Muscle of arm (tissue), 12 donors: ENCODE data around the gene LRP5. TPM values are rescaled to one million over a fixed set of nuclear protein-coding genes. Genes with fewer than 3 reads are reported as not detected.
"Not testable (repeated sequence)": the region's sequence is repeated elsewhere in the genome, so short reads cannot be mapped to it uniquely, and the experiment has no call there.

Experiments
- DNase-seq: peaks from one replicate; pipeline ENCODE4 v3.0.0-alpha.2; 2013
- polyA plus RNA-seq, 12 donors: library from polyadenylated mRNA; unstranded; fragments of 120-200 nt; gene quantifications; one replicate each; pipeline ENCODE4 v1.2.1, GENCODE V29; 2013; ENCODE audit not compliant: insufficient read length in 12 of 12

LRP5 gene
- polyA plus RNA-seq, 12 donors = 33.3 to 88.3 (median 44.0) TPM; not detected in 1

DNA sequence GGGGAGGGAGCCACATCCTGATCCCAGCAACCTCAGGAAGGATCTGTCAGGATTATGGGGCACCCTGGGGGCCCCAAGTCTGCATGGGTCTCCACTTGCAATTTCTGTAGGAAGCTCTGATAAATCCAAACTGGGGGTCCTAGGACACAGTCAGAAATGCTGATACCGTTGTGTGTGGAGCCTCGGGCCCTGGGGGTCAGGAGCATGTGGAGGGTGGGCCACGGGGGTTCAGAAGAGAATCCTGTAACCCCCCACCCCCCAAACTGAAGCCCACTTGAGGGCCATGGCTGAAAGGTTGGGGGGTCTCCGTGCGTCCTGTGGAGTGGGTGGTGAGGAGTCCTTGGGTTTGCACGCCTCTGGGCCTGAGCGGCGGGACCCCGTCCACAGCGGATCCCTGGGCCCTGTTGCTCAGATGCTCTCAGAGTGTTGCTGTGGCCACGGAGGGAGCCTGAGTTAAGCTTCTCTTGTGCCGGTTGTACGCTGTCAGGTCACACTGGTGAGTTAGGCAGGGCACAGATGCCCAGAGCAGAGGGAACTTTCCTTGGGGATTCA, 72.2 kb downstream of the LRP5 start:
- no peak for DNase-seq

DNA sequence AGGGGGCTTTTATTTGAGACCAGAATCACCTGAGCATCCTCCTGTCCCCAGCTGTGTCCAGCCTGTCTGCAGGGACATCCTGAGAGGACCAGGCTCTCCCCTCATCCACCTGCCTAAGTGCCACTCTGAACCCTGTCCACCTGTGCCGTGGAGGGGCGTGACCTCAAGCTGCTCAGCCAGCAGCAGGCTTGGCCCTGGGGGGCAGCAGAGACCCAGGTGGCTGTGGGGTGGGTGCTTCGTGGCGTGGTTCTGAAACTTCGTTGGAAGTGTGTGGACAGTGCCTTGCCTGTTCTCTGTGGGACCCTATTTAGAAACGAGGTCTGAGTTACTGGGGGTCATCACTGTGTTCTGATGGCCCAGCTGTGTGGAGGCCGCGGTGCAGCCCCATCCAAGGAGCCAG, 72.7 kb downstream of the LRP5 start:
- no peak for DNase-seq

DNA sequence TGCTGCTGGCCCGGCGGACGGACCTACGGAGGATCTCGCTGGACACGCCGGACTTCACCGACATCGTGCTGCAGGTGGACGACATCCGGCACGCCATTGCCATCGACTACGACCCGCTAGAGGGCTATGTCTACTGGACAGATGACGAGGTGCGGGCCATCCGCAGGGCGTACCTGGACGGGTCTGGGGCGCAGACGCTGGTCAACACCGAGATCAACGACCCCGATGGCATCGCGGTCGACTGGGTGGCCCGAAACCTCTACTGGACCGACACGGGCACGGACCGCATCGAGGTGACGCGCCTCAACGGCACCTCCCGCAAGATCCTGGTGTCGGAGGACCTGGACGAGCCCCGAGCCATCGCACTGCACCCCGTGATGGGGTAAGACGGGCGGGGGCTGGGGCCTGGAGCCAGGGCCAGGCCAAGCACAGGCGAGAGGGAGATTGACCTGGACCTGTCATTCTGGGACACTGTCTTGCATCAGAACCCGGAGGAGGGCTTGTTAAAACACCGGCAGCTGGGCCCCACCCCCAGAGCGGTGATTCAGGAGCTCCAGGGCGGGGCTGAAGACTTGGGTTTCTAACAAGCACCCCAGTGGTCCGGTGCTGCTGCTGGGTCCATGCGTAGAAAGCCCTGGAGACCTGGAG, 74.1 kb downstream of the LRP5 start:
- DNase-seq = no peak

DNA sequence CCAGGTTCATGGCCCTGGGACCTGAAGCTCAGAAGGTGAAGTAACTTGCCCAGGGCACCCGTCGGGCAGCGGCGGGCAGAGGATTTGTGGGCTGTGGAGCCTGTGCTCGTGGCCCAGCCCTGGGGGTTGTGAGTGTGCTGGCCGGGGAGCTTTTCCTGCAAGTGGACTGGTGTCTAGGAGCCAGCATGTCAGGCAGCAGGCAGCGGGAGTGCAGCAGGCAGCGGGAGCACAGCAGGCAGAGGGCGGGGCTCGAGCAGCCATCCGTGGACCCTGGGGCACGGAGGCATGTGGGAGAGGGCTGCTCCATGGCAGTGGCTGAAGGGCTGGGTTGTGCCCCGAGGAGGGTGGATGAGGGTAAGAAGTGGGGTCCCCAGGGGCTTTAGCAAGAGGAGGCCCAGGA, 75.4 kb downstream of the LRP5 start:
- no peak for DNase-seq

DNA sequence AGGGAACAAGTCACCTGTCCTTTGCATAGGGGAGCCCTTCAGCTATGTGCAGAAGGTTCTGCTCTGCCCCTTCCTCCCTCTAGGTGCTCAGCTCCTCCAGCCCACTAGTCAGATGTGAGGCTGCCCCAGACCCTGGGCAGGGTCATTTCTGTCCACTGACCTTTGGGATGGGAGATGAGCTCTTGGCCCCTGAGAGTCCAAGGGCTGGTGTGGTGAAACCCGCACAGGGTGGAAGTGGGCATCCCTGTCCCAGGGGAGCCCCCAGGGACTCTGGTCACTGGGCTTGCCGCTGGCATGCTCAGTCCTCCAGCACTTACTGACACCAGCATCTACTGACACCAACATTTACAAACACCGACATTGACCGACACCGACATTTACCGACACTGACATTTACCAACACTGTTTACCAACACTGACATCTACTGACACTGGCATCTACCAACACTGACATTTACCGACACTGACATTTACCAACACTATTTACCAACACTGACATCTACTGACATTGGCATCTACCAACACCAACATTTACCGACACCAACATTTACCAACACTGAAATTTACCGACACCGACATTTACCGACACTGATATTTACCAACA, 76.3 kb downstream of the LRP5 start:
- DNase-seq = no peak

DNA sequence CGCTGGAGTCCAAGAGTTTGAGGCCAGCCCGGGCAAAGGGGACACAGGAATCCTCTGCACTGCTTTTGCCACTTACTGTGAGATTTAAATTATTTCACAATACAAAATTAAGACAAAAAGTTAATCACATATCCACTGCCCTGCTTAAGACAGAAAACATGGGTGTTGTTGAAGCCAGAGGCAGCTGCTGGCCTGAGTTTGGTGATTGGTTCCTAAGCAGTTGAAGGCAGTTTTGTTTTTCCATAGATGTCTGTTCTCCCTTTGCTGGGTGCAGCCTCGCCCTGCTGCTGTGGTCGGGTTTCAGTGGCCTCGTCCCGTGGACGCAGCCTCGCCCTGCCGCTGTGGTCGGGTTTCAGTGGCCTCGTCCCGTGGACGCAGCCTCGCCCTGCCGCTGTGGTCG, 77.9 kb downstream of the LRP5 start:
- DNase-seq = no peak

DNA sequence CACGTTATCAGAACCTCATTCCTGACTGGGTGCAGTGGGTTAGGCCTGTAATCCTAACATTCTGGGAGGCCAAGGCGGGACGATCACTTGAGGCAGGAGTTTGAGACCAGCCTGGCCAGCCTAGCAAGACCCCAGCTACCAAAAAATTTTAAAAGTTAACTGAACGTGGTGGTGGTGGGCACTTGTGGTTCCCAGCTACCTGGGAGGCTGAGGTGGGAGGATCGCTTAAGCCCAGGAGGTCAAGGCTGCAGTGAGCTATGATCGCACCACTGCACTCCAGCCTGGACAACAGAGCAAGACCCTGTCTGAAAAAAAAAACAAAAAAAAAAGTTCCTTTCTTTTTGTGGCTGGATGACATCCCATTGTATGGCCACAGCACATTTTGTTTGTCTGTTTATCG, 80.4 kb downstream of the LRP5 start:
- DNase-seq = no peak

DNA sequence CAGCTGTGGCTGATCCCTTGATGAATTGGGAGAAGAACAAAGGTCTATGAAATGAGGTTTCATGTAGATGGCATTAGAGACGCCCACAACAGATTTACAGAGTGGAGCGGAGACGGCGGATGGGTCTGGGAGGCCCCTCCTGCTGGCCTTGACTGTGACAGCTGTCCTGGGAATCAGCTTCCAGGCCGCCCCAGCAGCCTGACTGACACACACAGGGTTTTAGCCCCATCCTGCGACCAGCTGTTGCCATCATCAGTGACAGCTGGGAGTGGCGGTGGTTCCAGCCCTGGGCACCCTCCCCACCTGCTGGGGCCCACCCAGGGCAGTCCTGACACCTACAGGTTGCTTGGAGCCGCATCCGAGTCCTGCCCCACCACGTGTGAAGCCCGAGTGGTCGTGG, 84.1 kb downstream of the LRP5 start:
- no peak for DNase-seq

DNA sequence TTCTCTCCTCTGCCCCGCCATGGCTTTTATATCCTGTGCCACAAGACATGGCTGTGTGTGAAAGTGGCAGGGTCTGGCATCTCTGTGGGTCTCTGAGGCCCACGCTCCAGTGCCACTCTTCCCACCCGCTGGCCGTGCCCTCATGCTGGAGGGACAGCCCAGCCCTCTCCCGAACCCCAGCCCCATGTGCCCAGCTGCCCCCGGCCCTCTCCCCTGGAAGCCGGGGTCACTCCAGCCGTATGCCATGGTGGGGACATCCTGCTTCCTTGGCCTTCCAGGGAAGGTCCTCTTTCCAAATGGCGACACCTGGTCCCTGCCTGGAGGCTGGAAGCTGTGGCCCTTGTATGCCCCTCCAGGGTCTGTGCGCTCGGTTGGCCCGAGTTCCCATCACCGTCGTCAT, 84.9 kb downstream of the LRP5 start:
- DNase-seq = no peak

DNA sequence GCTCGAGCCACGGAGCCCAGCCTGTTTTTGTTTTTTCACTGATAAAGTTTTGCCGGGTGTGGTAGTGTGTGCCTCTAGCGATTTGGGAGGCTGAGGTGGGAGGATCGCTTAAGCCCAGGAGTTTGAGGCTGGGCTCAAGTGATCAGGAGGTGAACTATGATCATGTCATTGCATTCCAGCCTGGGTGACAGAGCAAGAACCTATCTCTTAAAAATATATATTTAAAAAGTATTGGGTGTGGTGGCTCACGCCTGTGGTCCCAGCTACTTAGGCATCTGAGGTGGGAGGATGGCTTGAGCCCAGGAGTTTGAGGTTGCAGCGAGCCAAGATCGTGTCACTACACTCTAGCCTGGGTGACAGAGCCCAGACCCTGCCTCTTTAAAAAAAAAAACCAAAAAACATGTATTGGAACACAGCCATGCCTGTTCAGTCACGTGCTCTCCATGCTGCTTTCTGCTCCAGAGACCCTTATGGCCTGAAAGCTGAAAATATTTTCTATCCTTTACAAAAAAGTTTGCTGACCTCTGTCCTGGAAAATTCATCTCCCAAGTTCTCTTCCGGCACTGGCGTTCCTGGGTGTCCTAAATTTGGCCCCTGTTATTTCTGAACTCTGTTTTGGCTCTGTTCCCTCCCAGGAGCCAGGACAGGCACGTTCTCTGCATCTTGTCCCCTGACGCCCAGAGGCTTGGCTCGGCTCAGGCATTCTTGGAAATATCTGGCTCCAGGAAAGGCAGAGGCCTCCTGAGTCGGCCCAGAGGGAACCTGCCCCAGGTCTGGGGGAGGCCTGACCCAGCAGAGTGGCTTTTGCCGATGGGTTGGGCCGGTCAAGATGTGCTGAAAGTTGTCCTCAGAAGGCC, 86.8 kb downstream of the LRP5 start:
- DNase-seq = no peak

DNA sequence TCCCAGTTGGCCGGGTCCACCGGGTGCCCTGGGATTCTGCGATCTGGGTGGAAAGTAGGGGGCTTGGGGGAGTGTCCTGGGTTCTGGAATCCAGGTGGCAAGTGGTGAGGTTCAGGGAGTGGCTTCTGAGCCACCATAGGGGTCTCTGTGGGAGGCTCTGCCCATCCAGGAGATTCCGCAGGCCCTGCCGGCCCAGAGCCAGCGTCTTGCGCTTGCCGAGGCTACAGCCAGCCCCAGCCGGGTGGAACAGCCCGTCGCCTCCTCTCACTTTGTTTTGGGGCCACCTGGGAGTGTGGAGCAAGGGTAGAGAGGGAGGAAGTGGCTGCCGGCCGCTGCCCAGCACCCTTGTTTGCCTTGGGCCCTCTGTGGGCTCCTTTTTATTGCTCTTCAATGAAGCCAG, 87.5 kb downstream of the LRP5 start:
- DNase-seq = no peak

DNA sequence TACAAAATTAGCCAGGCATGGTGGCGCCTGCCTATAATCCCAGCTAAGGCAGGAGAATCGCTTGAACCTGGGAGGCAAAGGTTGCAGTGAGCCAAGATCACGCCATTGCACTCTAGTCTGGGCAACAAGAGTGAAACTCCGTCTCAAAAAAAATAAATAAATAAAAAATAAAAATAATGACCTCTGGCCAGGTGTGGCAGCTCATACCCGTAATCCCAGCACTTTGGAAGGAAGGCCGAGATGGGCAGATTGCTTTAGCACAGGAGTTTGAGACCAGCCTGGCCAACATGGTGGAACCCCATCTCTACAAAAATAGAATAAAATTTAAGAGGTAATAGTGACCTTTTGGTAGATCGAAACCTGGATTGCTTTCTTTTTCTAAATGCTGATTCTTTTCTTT, 88.2 kb downstream of the LRP5 start:
- not testable (repeated sequence) for DNase-seq

DNA sequence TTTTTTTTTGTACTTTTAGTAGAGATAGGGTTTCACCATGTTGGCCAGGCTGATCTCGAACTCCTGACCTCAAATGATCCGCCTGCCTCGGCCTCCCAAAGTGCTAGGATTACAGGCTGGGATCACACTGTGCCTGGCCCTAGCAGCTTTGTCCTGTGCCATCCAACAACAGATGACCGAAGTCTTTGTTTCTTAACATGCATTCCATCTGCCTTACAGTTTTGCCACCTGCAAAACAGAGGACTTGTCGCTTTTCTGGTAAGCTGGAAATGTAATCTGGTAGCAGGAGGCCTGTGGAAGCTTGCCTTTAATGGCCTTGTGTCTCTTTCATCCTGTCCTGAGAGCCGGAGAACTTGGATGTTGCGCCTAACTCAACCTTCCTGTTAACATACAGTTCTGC, 89.5 kb downstream of the LRP5 start:
- DNase-seq = no peak

DNA sequence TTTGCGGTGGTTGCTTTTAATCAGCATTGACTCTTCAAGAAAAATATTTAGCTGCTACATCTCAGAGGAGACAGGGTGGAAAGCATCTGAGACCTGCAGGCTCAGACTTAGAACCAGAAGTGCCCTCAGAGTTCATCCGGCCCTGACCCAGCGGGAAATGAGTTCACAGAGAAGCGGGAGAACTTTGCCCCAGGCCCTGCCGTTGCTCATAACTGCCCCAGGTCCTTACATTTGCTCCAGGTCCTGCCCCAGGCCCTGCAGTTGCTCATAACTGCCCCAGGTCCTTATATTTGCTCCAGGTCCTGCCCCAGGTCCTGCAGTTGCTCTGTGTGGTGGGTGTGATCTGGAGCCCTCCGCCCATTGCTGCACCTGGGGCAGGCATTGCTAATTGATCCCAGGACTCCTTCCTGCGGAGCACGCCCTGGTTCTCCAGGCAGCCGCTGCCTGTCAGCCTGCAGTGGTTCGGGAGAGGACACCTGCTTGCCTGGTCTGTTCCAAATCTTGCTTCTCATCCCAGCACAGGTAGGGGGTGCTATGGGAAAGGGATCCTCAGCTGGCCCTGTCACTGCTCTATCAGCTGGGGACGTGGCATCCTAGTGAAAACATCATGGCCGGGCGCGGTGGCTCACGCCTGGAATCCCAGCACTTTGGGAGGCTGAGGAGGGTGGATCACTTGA, 90.1 kb downstream of the LRP5 start:
- no peak for DNase-seq

DNA sequence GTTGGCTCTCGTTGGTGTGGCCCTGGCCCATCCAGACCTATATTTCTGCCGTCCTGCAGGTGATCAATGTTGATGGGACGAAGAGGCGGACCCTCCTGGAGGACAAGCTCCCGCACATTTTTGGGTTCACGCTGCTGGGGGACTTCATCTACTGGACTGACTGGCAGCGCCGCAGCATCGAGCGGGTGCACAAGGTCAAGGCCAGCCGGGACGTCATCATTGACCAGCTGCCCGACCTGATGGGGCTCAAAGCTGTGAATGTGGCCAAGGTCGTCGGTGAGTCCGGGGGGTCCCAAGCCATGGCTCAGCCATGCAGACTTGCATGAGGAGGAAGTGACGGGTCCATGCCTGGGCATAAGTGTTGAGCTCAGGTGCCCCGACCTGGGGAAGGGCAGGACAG, 91.0 kb downstream of the LRP5 start:
- no peak for DNase-seq

DNA sequence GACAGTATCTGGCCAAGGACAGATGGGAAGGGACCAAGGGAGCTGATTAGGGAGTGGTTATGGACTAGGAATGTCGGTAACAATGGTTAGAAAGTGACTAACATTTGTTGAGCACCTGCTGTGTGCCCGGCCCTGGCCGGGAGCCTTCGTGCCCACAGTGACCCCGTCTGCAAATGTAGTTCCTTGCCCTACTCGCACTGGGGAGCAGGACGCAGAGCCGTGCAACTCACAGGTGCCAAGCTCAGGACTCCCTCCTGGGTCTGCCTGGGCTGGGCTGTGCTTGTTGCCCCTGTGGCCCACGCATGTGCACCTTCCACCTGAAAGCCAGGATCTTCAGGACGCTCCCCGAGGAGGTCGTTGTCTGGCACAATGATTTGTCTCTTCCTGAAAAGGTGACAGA, 91.4 kb downstream of the LRP5 start:
- no peak for DNase-seq

DNA sequence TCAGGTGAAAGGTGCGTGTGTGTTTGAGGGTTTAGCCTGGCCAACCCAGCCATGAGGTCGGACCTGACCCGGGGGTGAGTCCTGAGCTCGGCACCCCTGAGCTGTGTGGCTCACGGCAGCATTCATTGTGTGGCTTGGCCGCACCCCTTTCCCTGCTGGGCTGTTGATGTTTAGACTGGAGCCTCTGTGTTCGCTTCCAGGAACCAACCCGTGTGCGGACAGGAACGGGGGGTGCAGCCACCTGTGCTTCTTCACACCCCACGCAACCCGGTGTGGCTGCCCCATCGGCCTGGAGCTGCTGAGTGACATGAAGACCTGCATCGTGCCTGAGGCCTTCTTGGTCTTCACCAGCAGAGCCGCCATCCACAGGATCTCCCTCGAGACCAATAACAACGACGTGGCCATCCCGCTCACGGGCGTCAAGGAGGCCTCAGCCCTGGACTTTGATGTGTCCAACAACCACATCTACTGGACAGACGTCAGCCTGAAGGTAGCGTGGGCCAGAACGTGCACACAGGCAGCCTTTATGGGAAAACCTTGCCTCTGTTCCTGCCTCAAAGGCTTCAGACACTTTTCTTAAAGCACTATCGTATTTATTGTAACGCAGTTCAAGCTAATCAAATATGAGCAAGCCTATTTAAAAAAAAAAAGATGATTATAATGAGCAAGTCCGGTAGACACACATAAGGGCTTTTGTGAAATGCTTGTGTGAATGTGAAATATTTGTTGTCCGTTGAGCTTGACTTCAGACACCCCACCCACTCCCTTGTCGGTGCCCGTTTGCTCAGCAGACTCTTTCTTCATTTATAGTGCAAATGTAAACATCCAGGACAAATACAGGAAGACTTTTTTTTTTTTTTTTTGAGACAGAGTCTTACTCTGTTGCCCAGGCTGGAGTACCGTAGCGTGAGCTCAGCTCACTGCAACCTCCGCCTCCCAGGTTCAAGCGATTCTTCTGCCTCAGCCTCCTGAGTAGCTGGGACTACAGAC, 94.2 kb downstream of the LRP5 start:
- no peak for DNase-seq

DNA sequence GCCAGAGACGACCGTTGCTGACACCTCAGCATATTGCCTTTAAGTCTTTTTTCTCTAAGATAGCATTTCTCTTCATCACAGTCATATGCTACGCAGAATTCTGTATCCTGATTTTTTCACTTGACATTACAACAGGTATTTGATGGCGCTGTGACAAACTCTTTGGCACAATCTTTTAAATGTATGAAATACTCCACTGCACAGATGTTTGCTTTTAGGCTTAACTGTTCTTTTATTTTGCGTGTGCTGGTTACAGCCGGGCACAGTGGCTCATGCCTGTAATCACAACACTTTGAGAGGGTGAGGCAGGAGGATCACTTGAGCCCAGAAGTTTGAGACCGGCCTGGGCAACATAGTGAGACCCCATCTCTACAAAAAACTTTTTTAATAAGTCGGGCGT, 96.1 kb downstream of the LRP5 start:
- DNase-seq = no peak

DNA sequence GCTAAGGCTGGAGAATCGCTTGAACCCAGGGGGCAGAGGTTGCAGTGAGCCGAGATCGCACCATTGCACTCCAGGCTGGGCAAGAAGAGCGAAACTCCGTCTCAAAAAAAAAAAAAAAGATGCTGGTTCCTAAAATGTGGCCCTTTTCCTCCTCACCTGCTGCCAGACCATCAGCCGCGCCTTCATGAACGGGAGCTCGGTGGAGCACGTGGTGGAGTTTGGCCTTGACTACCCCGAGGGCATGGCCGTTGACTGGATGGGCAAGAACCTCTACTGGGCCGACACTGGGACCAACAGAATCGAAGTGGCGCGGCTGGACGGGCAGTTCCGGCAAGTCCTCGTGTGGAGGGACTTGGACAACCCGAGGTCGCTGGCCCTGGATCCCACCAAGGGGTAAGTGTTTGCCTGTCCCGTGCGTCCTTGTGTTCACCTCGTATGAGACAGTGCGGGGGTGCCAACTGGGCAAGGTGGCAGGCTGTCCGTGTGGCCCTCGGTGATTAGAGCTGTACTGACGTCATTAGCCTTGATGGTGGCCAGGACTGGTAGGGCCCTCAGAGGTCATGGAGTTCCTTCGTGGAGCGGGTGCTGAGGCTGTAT, 97.5 kb downstream of the LRP5 start:
- DNase-seq = no peak

DNA sequence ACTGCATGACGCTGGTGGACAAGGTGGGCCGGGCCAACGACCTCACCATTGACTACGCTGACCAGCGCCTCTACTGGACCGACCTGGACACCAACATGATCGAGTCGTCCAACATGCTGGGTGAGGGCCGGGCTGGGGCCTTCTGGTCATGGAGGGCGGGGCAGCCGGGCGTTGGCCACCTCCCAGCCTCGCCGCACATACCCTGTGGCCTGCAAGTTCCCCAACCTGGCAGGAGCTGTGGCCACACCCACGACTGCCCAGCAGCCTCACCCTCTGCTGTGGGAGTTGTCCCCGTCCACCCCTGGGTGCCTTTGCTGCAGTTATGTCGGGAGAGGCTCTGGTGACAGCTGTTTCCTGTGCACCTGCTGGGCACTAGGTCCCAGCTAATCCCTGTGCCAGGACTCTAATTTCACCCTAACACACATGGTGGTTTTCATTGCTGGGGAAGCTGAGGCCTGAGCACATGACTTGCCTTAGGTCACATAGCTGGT, 99.2 kb downstream of the LRP5 start:
- DNase-seq = no peak
